Measurements from ENCODE around the gene TMEM139.

Gene TMEM139

DNA sequence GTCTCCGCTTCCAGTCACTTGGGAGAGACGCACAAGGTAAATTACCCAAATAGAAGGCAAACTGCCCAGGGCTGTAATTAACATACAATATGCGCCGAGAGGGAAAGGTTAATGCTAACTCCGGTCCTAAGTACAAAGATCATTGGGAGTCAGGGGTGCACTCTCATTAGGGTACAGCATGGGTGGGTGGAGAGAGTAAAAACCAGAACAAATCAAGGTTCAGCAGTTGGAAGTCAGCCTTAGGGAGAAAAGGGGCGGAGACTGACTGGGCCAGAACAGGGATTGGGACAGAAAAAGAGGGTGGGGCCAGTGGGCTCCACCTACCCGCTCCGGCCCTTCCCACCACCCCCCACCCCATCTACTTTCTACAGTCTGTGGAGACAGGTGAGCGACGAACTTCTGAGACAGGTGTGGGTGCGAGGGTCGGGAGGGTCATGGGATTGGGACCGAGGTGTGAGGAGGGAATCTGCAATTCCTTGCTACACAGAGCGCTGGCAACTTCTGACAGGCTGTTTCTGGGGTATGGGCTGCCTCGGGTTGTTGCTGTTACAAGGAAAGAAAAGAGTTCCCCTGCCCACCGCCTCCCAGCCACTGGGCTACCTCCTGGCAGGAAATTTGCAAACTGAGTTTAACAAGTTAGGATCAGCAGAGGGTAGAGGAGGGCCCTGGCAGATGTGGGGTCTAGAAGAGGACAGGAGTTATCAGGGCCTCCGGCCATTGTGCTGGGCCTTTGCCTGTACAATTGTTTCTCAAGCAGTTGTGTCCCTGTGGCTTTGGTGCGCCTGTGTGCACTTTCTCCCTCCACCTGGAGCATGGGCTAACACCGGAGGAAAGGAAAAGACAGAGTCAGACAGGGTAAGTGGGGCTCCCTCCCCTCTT, at the start of gene TMEM139:
TSS of gene TMEM139 (plus strand) at position 368 of the 879 bp plus-strand sequence. CDS start 1,000 bp downstream, outside the sequence.
- no peak for DNase-seq (ENCODE audit: low read depth in 2 of 3, low spot score in 1 of 3)

DNA sequence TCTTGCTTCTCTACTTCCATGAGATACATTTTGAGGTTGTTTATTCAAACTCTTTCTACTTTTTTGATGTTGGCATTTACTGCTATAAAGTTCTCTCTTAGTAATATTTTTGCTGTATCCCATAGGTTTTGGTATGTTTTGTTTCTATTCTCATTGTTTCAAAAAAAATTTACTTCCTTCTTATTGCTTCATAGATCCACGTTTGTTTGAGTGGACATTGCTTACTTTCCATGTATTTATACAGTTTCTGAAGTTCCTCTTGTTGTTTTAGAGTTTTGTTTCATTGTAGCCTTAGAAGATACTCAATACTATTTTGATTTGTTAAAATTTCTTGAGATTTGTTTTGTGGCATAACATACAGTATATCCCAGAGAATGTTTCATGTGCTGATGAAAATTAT, 49.2 kb upstream of the TMEM139 start:
- no peak for DNase-seq (ENCODE audit: low read depth in 2 of 3, low spot score in 1 of 3)

DNA sequence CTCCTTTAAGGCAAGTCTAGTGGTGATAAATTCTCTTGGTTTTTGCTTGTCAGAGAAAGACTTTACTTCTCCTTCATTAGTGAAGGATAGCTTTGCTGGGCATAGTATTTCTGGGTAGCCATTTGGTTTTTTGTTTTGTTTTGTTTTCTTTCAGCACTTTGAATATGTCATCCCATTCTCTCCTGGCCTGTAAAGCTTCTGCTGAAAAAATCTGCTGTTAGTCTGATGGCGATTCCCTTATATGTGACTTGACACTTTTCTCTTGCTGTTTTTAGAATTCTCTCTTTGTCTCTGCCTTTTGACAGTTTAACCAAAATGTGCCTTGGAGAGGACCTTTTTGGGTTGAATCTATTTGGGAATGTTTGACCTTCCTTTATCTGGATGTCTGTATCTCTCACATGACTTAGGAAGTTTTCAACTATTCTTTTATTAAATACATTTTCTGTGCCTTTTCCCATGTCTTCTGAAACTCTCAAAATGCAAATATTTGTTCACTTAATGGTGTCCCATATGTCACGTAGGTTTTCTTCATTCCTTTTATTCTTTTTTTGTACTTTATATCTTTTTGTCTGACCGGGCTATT, 48.3 kb upstream of the TMEM139 start:
- DNase-seq (ENCODE audit: low read depth in 2 of 3, low spot score in 1 of 3): no peak

DNA sequence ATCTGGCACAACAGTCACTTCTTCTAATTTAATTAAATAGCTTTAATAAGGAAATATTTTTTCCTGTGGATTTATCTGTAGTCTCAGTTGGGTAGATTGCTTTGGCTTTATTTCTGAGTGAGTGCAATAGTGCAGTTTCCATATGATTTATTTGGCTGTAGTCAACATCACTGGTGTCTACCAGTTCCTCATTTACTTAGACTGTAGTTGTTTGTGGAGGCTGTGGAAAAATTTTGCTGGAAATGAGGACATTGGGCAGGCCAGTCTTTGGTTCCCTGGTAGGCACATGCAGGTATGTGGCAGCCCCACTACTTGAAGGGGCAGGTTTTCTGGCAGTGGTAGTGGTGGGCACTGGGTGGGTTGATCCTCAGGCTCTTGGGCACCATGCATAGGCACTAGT, 47.4 kb upstream of the TMEM139 start:
- no peak for DNase-seq (ENCODE audit: low read depth in 2 of 3, low spot score in 1 of 3)

DNA sequence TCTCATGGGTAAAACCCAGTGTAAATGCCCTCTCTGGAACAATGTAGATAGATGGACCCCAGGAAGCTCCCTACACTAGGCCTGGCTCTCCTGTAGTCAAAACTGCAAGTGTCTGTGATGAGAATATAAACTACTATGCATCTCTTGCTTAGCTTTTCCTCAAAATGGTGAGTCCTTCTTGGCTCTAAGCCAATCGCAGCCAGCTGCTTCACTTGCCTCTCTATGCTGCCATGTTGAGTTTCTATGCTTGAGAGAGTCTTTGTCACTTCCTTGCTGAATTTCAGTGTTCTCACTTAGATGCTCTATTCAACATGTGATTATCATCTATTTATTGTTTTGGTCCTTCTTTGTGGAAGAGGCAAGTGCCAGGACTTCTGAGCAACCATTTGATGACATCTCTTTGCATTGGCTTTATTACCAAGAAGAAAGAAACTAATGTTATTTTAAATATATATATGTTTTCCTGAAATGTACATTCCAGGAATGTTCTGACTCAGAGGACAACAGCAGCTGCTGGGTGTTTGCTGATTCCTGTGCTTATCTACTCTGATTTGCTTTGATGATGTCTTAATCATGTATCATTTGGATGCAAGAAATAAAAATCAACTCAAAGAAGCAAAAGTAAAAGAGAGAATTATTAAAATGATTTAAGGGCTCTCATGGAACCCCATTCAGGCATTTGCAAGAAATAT, 46.3 kb upstream of the TMEM139 start:
- DNase-seq (ENCODE audit: low read depth in 2 of 3, low spot score in 1 of 3): no peak

DNA sequence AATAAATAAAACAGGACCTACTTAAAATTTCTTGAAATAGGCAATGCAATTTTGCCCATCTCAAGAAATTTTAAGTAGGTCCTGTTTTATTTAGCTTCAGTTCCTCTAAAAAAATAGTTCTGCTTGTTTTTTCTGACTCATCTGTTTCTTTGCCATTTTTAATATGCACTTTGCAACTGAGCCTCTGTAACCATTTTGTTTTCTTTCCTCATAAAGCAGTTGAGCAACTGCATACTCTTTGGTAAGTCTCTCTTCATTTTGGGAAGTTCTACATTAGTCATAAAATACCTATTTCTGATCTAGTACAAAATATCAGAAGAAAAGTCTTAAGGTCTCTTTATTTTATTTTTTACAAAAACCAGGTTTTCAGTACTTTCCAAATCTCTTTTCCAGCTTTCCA, 44.9 kb upstream of the TMEM139 start:
- DNase-seq (ENCODE audit: low read depth in 2 of 3, low spot score in 1 of 3): no peak

DNA sequence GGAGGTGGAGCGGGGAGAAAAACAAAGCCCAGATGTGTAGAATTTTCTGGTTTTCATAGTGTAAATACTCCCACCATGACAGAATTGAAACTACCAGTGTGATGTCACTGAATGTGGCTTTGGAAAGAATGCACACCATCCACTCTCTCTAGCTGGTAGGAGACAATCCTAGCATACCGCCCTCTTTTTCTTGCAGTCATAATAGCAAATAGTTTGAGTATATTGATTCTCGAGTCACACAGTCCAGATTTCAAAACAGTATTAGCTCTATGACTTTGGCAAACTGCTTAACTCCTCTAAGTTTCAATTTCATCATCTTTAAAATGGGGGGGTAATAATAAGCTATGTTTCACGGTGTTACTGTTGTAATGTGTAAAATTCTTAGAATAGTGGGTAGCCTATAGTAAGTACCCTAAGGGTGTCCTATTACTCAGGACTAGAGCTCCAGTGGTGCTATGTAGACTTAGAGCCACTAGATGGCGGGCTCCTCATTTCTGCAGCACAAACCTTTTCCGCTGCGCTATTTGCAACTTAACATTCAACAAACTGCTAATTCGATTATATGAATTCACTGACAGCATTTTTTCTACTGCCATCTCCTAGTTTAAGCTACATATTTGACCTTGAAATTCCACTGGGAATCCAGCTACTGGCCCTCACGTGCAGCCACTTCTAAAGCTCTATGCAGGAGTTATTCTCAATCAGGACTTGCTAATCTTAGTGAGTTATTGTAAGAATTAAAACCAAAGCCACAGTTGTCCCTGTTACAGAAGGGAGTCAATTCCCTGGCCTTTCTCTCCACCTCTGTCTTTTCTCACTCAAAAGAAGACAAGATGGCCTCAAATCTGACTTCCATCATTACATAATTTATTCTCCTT, 44.2 kb upstream of the TMEM139 start:
- DNase-seq (ENCODE audit: low read depth in 2 of 3, low spot score in 1 of 3): peak; percentile 42 to 63 (median 50)

DNA sequence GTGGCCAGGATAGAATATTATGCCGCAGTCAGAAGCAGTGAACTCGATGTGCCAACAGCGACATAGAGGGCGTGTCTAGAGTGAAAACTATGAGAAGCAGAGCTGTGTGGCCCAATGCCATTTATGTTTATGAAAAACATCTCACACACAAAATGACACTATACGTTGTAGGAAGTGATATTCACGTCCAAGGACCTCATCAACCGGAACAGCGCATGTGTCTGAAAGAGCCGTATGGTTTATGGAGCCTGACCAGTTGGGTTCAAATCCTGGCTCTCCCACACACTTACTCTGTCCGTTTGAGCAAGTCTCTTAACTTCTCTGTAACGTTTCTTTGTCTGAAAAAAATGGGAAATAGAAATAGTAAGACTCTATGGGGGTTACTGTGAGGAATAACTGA, 42.5 kb upstream of the TMEM139 start:
- no peak for DNase-seq (ENCODE audit: low read depth in 2 of 3, low spot score in 1 of 3)

DNA sequence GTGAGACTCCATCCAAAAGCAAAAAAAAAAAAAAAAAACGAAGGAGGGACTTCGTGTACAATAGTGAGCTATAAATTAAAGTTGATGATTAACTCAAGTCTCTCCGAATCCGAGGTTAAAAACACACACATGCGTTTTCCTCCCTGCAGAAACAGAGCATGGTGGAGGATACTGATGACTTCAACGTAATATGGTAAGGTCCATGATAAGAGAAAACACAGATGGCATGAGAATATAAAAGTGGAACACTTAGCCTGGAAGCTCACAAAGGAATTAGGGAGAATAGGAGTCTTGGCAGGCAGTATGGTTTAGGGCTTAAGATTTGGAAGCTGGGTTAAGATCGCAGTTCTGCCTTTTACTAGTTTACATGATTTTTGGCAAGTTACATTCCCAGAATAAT, 41.6 kb upstream of the TMEM139 start:
- no peak for DNase-seq (ENCODE audit: low read depth in 2 of 3, low spot score in 1 of 3)

DNA sequence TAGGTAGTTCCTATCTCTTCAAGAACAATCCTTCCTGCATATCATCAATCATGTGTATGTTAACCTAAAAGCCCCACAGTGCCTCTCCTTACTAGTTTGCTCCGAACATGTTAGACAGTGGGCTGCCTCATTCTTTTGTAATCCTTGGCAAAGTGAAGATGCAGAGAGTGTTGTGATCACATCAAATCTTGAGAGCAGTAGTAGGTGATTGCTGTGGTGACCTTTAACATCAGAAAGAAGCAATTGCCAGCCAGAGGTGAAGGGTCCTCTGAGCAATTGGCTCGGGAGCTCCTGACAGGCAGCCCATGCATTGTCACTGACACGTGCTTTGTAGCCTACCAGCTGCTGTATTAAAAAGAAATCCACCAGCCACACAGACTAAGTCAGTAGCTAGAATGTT, 41.1 kb upstream of the TMEM139 start:
- no peak for DNase-seq (ENCODE audit: low read depth in 2 of 3, low spot score in 1 of 3)

DNA sequence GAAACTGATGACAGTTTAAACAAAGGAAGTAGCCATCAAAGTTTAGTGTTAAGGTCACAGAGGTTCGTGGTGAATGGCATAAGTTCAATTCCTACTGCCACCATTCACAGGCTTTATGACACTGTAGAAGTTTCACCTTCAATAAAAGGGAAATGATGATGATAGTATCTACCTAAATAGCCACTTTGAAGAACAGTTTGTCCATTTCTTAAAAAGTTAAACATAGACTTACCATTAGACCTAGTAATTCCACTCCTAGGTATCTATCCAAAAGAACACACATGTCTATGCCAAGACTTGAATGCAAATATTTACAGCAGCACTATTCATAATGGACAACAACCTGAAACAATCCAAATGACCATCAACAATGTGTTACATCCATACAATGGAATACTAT, 40.4 kb upstream of the TMEM139 start:
- no peak for DNase-seq (ENCODE audit: low read depth in 2 of 3, low spot score in 1 of 3)

DNA sequence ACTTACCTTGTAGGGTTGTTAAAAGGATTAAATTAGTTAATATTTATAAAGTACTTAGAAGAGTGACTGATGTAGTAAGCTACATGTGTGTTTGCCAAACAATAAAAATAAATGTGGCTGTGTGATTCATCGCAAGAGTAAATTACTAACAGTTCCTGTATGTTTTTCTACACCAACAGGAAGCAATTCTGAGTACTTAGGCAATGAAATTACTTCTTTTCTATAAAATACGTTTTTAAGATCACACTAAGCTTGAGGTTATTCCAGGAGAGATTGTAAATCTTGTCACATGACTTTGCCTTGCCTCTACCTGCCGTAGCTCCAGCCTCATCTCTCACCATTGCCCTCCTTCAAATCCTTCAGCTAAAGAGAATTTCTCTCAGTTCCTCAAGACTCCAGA, 39.6 kb upstream of the TMEM139 start:
- no peak for DNase-seq (ENCODE audit: low read depth in 2 of 3, low spot score in 1 of 3)

DNA sequence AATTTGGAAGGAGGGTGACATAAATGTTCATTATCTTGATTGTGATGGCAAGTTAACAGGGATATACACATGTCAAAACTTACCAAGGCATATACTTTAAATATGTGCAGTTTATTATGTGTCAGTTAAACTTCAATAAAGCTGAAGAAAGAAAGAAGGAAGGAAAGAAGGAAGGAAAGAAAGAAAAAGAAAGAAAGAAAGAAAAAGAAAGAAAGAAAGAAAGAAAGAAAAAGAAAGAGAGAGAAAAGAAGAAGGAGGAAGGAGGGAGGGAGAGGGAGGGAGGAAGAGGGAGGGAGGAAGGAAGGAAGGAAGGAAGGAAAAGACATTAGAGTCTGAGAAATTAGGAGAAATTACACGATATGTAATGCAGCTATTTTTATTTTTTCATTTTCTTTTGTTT, 37.4 kb upstream of the TMEM139 start:
- no peak for DNase-seq (ENCODE audit: low read depth in 2 of 3, low spot score in 1 of 3)

DNA sequence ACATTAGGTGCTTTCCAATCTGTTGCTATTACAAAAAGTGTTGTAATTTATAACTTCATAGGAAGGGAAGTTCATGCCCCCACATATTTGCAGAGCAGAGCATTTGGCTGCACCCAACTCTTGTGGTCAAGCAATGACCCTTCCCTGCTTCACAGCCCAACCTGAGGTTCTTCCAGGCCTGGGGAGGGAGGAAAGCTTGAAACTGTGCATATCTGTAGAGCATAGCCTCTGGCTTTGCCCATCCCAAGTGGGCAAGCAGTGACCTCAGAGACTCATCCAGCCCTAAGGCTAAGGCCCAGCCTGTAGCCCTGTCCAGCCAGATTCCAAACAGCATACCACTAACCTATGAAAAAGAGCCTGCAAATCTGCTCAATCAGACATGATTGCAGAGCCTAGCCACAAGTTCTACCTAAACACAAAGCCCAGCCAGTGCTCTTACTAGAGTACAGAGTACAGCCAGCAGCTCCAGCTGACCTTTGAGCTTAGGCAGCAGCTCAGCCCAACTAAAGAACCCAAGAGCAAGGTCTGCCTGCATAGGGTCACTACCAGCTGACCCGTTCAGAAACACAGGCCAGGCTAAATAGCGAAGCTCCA, 35.9 kb upstream of the TMEM139 start:
- no peak for DNase-seq (ENCODE audit: low read depth in 2 of 3, low spot score in 1 of 3)

DNA sequence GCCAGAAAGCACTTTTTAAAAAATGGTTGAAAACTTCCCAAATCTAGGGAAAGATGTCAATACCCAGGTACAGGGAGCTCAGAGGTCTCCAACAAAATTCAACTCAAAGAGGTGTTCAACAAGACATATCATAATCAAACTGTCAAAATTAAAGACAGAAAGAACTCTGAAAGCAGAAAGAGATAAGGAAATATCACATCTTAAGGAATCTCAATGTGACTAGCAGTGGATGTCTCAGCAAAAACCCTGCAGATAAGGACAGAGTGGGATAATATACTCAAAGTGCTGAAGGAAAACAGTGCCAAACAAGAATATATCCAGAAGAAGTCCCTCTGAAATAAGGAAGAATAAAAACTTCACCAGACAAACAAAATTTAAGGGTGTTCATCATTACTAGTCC, 34.6 kb upstream of the TMEM139 start:
- DNase-seq (ENCODE audit: low read depth in 2 of 3, low spot score in 1 of 3): no peak

DNA sequence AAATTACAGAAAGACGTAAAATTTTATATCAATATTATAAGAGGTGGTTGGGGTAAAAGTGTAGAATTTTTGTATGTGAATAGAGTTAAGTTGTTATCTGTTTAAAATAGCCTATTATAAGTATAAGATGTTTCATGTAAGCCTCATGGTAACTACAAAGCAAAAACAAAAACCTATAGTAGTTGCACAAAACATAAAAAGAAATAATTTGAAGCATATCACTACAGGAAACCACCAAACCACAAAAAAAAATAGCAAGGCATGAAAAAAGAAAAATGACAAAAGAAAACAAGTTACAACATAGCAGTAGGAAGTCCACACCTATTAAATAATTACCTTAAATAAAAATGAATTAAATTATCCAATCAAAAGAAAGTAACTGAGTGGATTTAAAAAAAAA, 33.9 kb upstream of the TMEM139 start:
- DNase-seq (ENCODE audit: low read depth in 2 of 3, low spot score in 1 of 3): no peak

DNA sequence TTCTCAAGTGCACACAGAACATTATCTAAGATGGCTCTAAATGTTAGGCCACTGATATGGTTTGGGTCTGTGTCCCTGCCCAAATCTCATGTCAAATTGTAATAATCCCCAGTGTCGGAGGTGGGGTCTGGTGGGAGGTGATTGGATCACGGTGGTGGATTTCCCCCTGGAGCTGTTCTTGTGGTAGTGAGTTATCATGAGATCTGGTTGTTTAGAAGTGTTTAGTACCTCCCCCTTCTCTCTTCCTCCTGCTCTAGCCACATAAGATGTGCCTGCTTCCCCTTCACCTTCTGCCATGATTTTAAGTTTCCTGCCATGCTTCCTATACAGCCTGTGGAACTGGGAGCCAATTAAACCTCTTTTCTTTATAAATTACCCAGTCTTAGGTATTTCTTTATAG, 32.8 kb upstream of the TMEM139 start:
- no peak for DNase-seq (ENCODE audit: low read depth in 2 of 3, low spot score in 1 of 3)

DNA sequence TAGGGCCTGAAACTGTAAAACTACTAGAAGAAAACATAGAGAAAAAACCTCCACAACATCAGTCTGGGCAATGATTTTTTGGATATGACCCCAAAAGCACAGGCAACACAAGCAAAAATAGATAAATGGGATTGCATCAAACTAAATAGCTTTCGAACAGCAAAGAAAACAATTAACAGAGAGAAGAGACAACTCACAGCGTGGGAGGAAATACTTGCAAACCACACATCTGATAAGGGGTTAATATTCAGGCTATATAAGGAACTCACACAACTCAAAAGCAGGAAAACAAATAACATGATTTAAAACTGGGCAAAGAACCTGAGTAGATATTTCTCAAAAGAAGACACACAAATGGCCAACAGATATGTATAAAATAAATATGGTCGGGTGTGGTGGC, 29.2 kb upstream of the TMEM139 start:
- no peak for DNase-seq (ENCODE audit: low read depth in 2 of 3, low spot score in 1 of 3)

DNA sequence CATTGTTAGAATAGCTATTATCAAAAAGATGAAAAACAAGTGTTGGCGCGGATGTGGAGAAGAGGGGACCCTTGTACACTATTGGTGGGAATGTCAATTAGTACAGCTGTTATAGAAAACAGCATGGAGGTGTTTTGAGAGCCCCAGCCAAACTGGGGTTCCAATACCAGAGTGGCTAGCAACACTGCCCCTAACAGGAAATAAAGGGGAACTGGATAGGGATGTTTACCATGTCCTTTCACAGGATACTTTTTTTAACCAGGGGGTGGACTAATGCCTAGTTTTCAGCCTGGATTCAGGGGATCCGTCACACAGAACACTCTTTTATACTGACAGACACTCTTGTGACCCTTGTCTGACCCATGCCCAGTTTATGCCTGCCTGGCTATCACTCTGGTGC, 28.4 kb upstream of the TMEM139 start:
- DNase-seq (ENCODE audit: low read depth in 2 of 3, low spot score in 1 of 3): no peak

DNA sequence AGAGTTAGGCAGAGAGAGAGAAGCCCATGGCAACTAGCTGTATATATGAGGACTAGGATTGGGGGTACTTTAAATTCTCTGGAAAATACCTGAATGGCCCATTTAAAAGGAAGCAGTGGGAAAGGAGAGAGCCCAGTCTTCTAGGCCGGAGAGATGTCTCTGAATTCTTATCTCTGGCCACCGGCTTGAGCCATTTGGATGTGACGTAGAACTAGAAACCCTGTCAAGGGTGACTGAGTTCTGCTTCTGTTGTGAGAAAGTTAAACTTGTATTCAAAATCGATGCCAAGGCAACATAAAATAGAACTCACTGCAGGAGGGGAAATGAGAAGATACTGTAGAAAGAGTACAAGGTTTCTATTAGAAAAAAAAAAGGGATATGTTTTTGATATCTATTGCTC, 27.8 kb upstream of the TMEM139 start:
- DNase-seq (ENCODE audit: low read depth in 2 of 3, low spot score in 1 of 3): no peak

DNA sequence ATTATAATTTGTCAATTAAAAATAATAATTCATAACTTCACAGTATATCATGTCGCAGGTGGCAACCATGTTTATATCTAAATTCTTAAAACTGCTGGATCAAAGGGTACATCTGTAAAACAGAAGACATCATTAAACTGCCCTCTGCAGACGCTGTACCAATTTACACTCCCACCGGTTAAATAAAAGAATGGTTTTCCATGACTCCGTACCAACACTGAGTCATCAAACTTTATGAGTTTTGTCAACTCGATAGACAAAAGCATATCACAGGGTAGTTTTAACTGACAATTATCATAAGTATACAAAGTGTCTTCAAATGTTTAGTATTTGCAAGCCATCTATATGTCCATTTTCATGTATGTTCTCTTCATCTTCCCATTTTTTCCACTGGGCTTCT, 27.3 kb upstream of the TMEM139 start:
- no peak for DNase-seq (ENCODE audit: low read depth in 2 of 3, low spot score in 1 of 3)
